H9 (cell line): Measurements from ENCODE around the gene SCUBE1. TPM values are rescaled to one million over a fixed set of nuclear protein-coding genes. Genes with fewer than 3 reads are reported as not detected.

Experiments
- DNase-seq: peaks from one replicate; pipeline ENCODE4 v3.0.0-alpha.2; 2017
- H2AFZ ChIP-seq: one replicate; pipeline ENCODE4 v1.6.1; 2013; ENCODE audit warnings: mild to moderate bottlenecking, low read length, control low read depth, moderate library complexity
- H2AK5ac ChIP-seq: 2 replicates; pipeline ENCODE4 v1.6.1; 2013; ENCODE audit warnings: low read length, control low read depth, mixed read lengths; ENCODE audit not compliant: insufficient read length
- H2BK120ac ChIP-seq: one replicate; pipeline ENCODE4 v1.6.1; 2013; ENCODE audit warnings: low read depth, mild to moderate bottlenecking, low read length, control low read depth, inconsistent platforms; ENCODE audit not compliant: poor library complexity, severe bottlenecking
- H2BK12ac ChIP-seq: 2 replicates; pipeline ENCODE4 v1.6.1; 2013; ENCODE audit warnings: low read length, control low read depth, mixed read lengths, low read depth; ENCODE audit not compliant: insufficient read length
- H2BK15ac ChIP-seq: 2 replicates; pipeline ENCODE4 v1.6.1; 2013; ENCODE audit warnings: low read depth, low read length, control low read depth
- H2BK20ac ChIP-seq: one replicate; pipeline ENCODE4 v1.6.1; 2013; ENCODE audit warnings: low read depth, mild to moderate bottlenecking, low read length, control low read depth, inconsistent platforms; ENCODE audit not compliant: poor library complexity, severe bottlenecking
- H2BK5ac ChIP-seq: 2 replicates; pipeline ENCODE4 v1.6.1; 2013; ENCODE audit warnings: low read length, control low read depth, mixed read lengths; ENCODE audit not compliant: insufficient read length
- H3K14ac ChIP-seq: 2 replicates; pipeline ENCODE4 v1.6.1; 2013; ENCODE audit warnings: low read length, control low read depth; ENCODE audit not compliant: insufficient read depth
- H3K18ac ChIP-seq: 2 replicates; pipeline ENCODE4 v1.6.1; 2013; ENCODE audit warnings: low read depth, mild to moderate bottlenecking, mixed read lengths, low read length, control low read depth; ENCODE audit not compliant: insufficient read length
- H3K23ac ChIP-seq: 2 replicates; pipeline ENCODE4 v1.6.1; 2013; ENCODE audit warnings: low read length, control low read depth, mixed read lengths, low read depth; ENCODE audit not compliant: insufficient read length
- H3K23me2 ChIP-seq: 2 replicates; pipeline ENCODE4 v1.6.1; 2013; ENCODE audit warnings: low read depth, mild to moderate bottlenecking, mixed read lengths, low read length, control low read depth; ENCODE audit not compliant: insufficient read length, poor library complexity, severe bottlenecking
- H3K27ac ChIP-seq: 2 replicates; pipeline ENCODE4 v1.5.1; 2013; ENCODE audit warnings: low read length, control low read depth, mixed read lengths, low read depth; ENCODE audit not compliant: insufficient read length
- H3K27me3 ChIP-seq: 2 replicates; pipeline ENCODE4 v1.6.1; 2013; ENCODE audit warnings: low read length, control low read depth, inconsistent platforms; ENCODE audit not compliant: insufficient read depth
- H3K4ac ChIP-seq: 2 replicates; pipeline ENCODE4 v1.6.1; 2013; ENCODE audit warnings: low read depth, mild to moderate bottlenecking, control low read depth, inconsistent platforms, low read length, moderate library complexity
- H3K4me1 ChIP-seq: 2 replicates; pipeline ENCODE4 v1.6.1; 2013; ENCODE audit warnings: low read length, control low read depth, inconsistent platforms; ENCODE audit not compliant: insufficient read depth
- H3K4me2 ChIP-seq: 2 replicates; pipeline ENCODE4 v1.6.1; 2013; ENCODE audit warnings: low read length, control low read depth, mixed read lengths; ENCODE audit not compliant: insufficient read length, insufficient read depth
- H3K56ac ChIP-seq: 2 replicates; pipeline ENCODE4 v1.6.1; 2013; ENCODE audit warnings: low read depth, mild to moderate bottlenecking, mixed read lengths, low read length, control low read depth; ENCODE audit not compliant: insufficient read length
- H3K79me1 ChIP-seq: 2 replicates; pipeline ENCODE4 v1.6.1; 2013; ENCODE audit warnings: low read depth, mild to moderate bottlenecking, moderate library complexity, low read length, control low read depth, inconsistent platforms; ENCODE audit not compliant: insufficient read depth, poor library complexity, severe bottlenecking
- H3K79me2 ChIP-seq: 2 replicates; pipeline ENCODE4 v1.6.1; 2013; ENCODE audit warnings: low read length, control low read depth, inconsistent platforms; ENCODE audit not compliant: insufficient read depth
- H3K9ac ChIP-seq: 2 replicates; pipeline ENCODE4 v1.6.1; 2013; ENCODE audit warnings: low read length, control low read depth, mixed read lengths; ENCODE audit not compliant: insufficient read length; ENCODE audit errors: extremely low read depth
- H3K9me3 ChIP-seq: one replicate; pipeline ENCODE4 v1.6.1; 2013; ENCODE audit warnings: low read depth, low read length, inconsistent platforms; ENCODE audit not compliant: control insufficient read depth
- H3T11ph ChIP-seq: one replicate; pipeline ENCODE4 v1.6.1; 2013; ENCODE audit warnings: mild to moderate bottlenecking, low read length, control low read depth, inconsistent platforms
- H4K20me1 ChIP-seq: one replicate; pipeline ENCODE4 v1.6.1; 2013; ENCODE audit not compliant: control insufficient read depth, insufficient read length, insufficient read depth
- H4K5ac ChIP-seq: 2 replicates; pipeline ENCODE4 v1.6.1; 2013; ENCODE audit warnings: low read depth, mild to moderate bottlenecking, mixed read lengths, low read length, control low read depth; ENCODE audit not compliant: insufficient read length
- H4K8ac ChIP-seq: replicated peaks from 2 replicates; pipeline ENCODE4 v1.6.1; 2013; ENCODE audit warnings: low read length, control low read depth, mixed read lengths, low read depth; ENCODE audit not compliant: insufficient read length
- H4K91ac ChIP-seq: 2 replicates; pipeline ENCODE4 v1.6.1; 2013; ENCODE audit warnings: low read depth, mild to moderate bottlenecking, moderate library complexity, mixed read lengths, low read length, control low read depth; ENCODE audit not compliant: insufficient read length
- H3K27ac Mint-ChIP-seq, 3 experiments: 2 replicates in 2 of 3; 3 replicates in 1 of 3; pipeline ENCODE4 v1.8.0; 2020 to 2021; ENCODE audit warnings: mixed read lengths in 3 of 3, mild to moderate bottlenecking in 1 of 3, moderate library complexity in 1 of 3
- H3K27me3 Mint-ChIP-seq: 2 replicates; pipeline ENCODE4 v1.8.0; 2021; ENCODE audit warnings: low read depth, mild to moderate bottlenecking, moderate library complexity, mixed read lengths
- H3K36me3 Mint-ChIP-seq, 3 experiments: 2 replicates in 2 of 3; 3 replicates in 1 of 3; pipeline ENCODE4 v1.8.0; 2020 to 2021; ENCODE audit warnings: low read depth in 3 of 3, mixed read lengths in 3 of 3; ENCODE audit not compliant: insufficient read depth in 1 of 3
- H3K4me1 Mint-ChIP-seq, 2 experiments: 2 replicates each; pipeline ENCODE4 v1.8.0; 2020; ENCODE audit warnings: mixed read lengths in 2 of 2
- H3K4me3 Mint-ChIP-seq, 2 experiments: 2 replicates in 1 of 2; 3 replicates in 1 of 2; pipeline ENCODE4 v1.8.0; 2020 to 2021; ENCODE audit warnings: mild to moderate bottlenecking in 2 of 2, mixed read lengths in 2 of 2, moderate library complexity in 1 of 2
- H3K9me3 Mint-ChIP-seq, 2 experiments: 2 replicates in 1 of 2; 3 replicates in 1 of 2; pipeline ENCODE4 v1.8.0; 2020; ENCODE audit warnings: mild to moderate bottlenecking in 2 of 2, mixed read lengths in 2 of 2, moderate library complexity in 1 of 2
- CTCF ChIP-seq: fragments of 200-600 bp; sonication (generic); conservative IDR thresholded peaks from 3 replicates; pipeline ENCODE4 v1.8.0; 2021; ENCODE audit warnings: antibody characterized with exemption, mild to moderate bottlenecking
- WGBS: extraction: QIAGEN DNeasy Blood & Tissue Kit; methylation state at CpG from one replicate; pipeline ENCODE4 v1.1.7; 2013; ENCODE audit warnings: missing lambda C conversion rate, low lambda C conversion rate, mixed read lengths; ENCODE audit not compliant: insufficient read length; ENCODE audit errors: extremely low coverage; 5-methylcytosine and 5-hydroxymethylcytosine counted together
- total RNA-seq: library from RNA; stranded (reverse); gene quantifications from 2 replicates; pipeline ENCODE4 v1.2.1, GENCODE V29; 2021

Gene SCUBE1
- total RNA-seq, 1 experiment from 2014 or later = 1.2 TPM

- Histone ChIP-seq H3K4me2 (no peak overlapping the region), H2BK12ac (no peak overlapping the region), H3K23me2 (no peaks in the 10 kb centered on the region), H3K79me2 (no peaks in the 10 kb centered on the region), H3K4ac (no peak overlapping the region), H2BK120ac (no peak overlapping the region), H2AK5ac (no peak overlapping the region), H4K91ac (no peak overlapping the region), H3K27me3 (no peaks in the 10 kb centered on the region), H3K14ac (no peak overlapping the region; the same call in 1 of the 2 replicates), H4K20me1 (no peaks in the 10 kb centered on the region), H3K18ac (no peak overlapping the region), H2BK5ac (no peak overlapping the region), H2BK20ac (no peak overlapping the region), H4K8ac (no peak overlapping the region), H3K9ac (no peak overlapping the region), H2BK15ac (no peak overlapping the region), H3K23ac (no peak overlapping the region), H3K79me1 (no peaks in the 10 kb centered on the region), H3K4me1 (no peaks in the 10 kb centered on the region), H3K56ac (no peak overlapping the region), H3K9me3 (no peaks in the 10 kb centered on the region), H2AFZ (no peak overlapping the region), H3K27ac (no peak overlapping the region), H3T11ph (no peak overlapping the region), H4K5ac (no peak overlapping the region)
- Mint-ChIP-seq H3K9me3 (no peaks in the 10 kb centered on the region), H3K36me3 (no peaks in the 10 kb centered on the region), H3K27ac (peak overlapping the region in 1 of 3 experiments; percentile 82; a peak in 1 of 7 replicates), H3K4me1 (peaks cover 11 to 21% of the 10 kb centered on the region in 2 experiments), H3K27me3 (peaks cover 3% of the 10 kb centered on the region), H3K4me3 (no peak overlapping the region)
- TF ChIP-seq CTCF = no peak
- DNase-seq = no peak
- WGBS = 100% methylated on average over 1 of the region's 5 CpGs
These were observed 137.2 kb downstream of the SCUBE1 start for GRCh38 chr22:43205748-43206508.
